ENCODE results near the gene STH. TPM values are rescaled to one million over a fixed set of nuclear protein-coding genes. Genes with fewer than 3 reads are reported as not detected.

The STH gene
- total and polyA plus RNA-seq, 10 of the 15 experiments (the other 5 are each of a cell fraction or from before 2014, with no cell fraction given), result not detected

GRCh38 chr17:46011711-46012505 is 12.9 kb downstream of the STH start:
- no peak overlapping the region for H3K9ac ChIP-seq (ENCODE audit: control insufficient read depth, insufficient read depth, low read length)
- no peak for DNase-seq (ENCODE audit: low read depth, low spot score)
- no peaks in the 10 kb centered on the region for H3K79me2 ChIP-seq (ENCODE audit: control insufficient read depth, insufficient read depth, low read length)
- TF ChIP-seq FOXM1 (IDR thresholded peaks at IDR 0.05; ENCODE audit: low read depth, low read length), result no peak
- TF ChIP-seq POLR2AphosphoS5 (IDR thresholded peaks at IDR 0.05; ENCODE audit: low read length), result no peak
- TF ChIP-seq CTCF (IDR thresholded peaks at IDR 0.05 in 2 of 3, conservative IDR thresholded peaks at IDR 0.05 in 1 of 3; ENCODE audit: control insufficient read depth in 2 of 3, extremely low read depth in 1 of 3, insufficient read depth in 1 of 3, low read depth in 3 of 3, low read length in 3 of 3), result no peak
- TF ChIP-seq ZNF217 (IDR thresholded peaks at IDR 0.05), result no peak
- TF ChIP-seq RELB (IDR thresholded peaks at IDR 0.05; ENCODE audit: low read depth), result no peak
- no peak for TF ChIP-seq NFYB (IDR thresholded peaks at IDR 0.05; ENCODE audit: insufficient read depth, low read depth, low read length)
- no peak for TF ChIP-seq ATF2 (IDR thresholded peaks at IDR 0.05; ENCODE audit: low read length)
- TF ChIP-seq IRF4 (IDR thresholded peaks at IDR 0.05; ENCODE audit: low read depth, low read length), result no peak
- TF ChIP-seq SREBF1 (IDR thresholded peaks at IDR 0.05; ENCODE audit: low read length), result no peak
- no peak for TF ChIP-seq CEBPB (IDR thresholded peaks at IDR 0.05; ENCODE audit: borderline replicate concordance in 1 of 2, low read depth in 2 of 2, low read length in 2 of 2)
- TF ChIP-seq PBX3 (IDR thresholded peaks at IDR 0.05; ENCODE audit: insufficient replicate concordance, low read depth, low read length), result no peak
- no peak for TF ChIP-seq HDAC6 (IDR thresholded peaks at IDR 0.05; ENCODE audit: unreplicated experiment)
- TF ChIP-seq PAX5 (IDR thresholded peaks at IDR 0.05; ENCODE audit: borderline replicate concordance, low read depth, low read length), result no peak
- TF ChIP-seq BRCA1 (IDR thresholded peaks at IDR 0.05; ENCODE audit: low read depth, low read length), result no peak
- WGBS (ENCODE audit: insufficient coverage, insufficient replicate concordance, low lambda C conversion rate, missing lambda C conversion rate), result 73% methylated on average over 27 of the region's 28 CpGs
- no TSS peak for BruUV-seq (replicated peaks)
- no peak overlapping the region for H3K4me3 ChIP-seq
- ChIA-PET POLR2A (no interaction called here), SMC1A (ENCODE audit: uncharacterized antibody, unreplicated experiment) (interaction anchor here (1.3 kb wide), 1 partner anchor 199 kb away, joined by 3 read pairs; no protein-coding TSS in a partner anchor), CTCF (interaction anchor here (1.4 kb wide), 1 partner anchor 201 kb away, joined by 3 read pairs; no protein-coding TSS in a partner anchor), RAD21 (ENCODE audit: unreplicated experiment) (no interaction called here)
- no peak overlapping the region for H3K27ac ChIP-seq (ENCODE audit: control insufficient read depth, insufficient read depth)
- no peak for ATAC-seq
- no peaks in the 10 kb centered on the region for H3K9me3 ChIP-seq (replicated peaks; ENCODE audit: control insufficient read depth, insufficient read depth, low read length)
- no peak overlapping the region for H2AFZ ChIP-seq (ENCODE audit: control insufficient read depth, low read depth, low read length)
- in situ Hi-C loops (cut with MboI), result no loop called here
- no peak for FAIRE-seq
- H3K4me1 ChIP-seq (ENCODE audit: control insufficient read depth, insufficient read depth, low read length), result no peaks in the 10 kb centered on the region
- H3K27me3 ChIP-seq (replicated peaks in 1 of 2; ENCODE audit: control insufficient read depth in 2 of 2, insufficient read depth in 2 of 2, low read length in 1 of 2), result no peaks in the 10 kb centered on the region
- H3K4me2 ChIP-seq (ENCODE audit: control insufficient read depth, insufficient read depth), result no peak overlapping the region
- intact Hi-C loops (cut with micrococcal nuclease; ENCODE audit: unreplicated experiment), result no loop called here
- no peaks in the 10 kb centered on the region for H3K36me3 ChIP-seq (ENCODE audit: control insufficient read depth in 2 of 2, insufficient read depth in 2 of 2, low read length in 1 of 2)
- no peaks in the 10 kb centered on the region for H4K20me1 ChIP-seq (ENCODE audit: control insufficient read depth, insufficient read depth)

Data from GM12878 (cell line).